Naive B cell (primary cell): ENCODE data around the gene SLC38A7. TPM values are rescaled to one million over a fixed set of nuclear protein-coding genes. Genes with fewer than 3 reads are reported as not detected.

Experiments
- polyA plus RNA-seq, 6 donors: library from polyadenylated mRNA; unstranded; fragments of 300-500 nt; fragmentation: Illumina TruSeq; gene quantifications; one replicate each; pipeline ENCODE4 v1.2.3, GENCODE V29; 2021; ENCODE audit warnings: low read depth in 6 of 6

The SLC38A7 gene
- polyA plus RNA-seq, 6 donors from 2014 or later: 2.5 to 7.0 (median 3.6) TPM

Other genes with a start within 250 kb of the SLC38A7 start
- gene NDRG4, start 184.6 kb downstream of the SLC38A7 start, polyA plus RNA-seq: under 1 TPM in 3 of 6 donors, not detected in 3; 0.17 to 0.79 (median 0.27) TPM
- 1 to 10 TPM; 1.3 to 9.6 (median 7.6) TPM for gene SETD6, start 169.3 kb downstream of the SLC38A7 start, polyA plus RNA-seq
- gene CNOT1, start 54.9 kb downstream of the SLC38A7 start, polyA plus RNA-seq: 100 to 1,000 TPM in 4 of 6 donors, 10 to 100 TPM in 2; 79.4 to 161 (median 108) TPM
- gene GOT2, start 49.5 kb upstream of the SLC38A7 start, polyA plus RNA-seq: 10 to 100 TPM; 39.5 to 53.5 (median 47.3) TPM